Stimulated activated CD4-positive, alpha-beta T cell treated with anti-CD3 and anti-CD28 coated beads, Interleukin-12 subunit alpha, Interleukin-12 subunit beta, amount 100 ng/mL, for 4 hours (primary cell): Measurements from ENCODE around the gene FBXW5.

Experiments used
- DNase-seq: peaks from one replicate; pipeline ENCODE4 v3.0.0-alpha.2; 2020

Gene FBXW5

DNA sequence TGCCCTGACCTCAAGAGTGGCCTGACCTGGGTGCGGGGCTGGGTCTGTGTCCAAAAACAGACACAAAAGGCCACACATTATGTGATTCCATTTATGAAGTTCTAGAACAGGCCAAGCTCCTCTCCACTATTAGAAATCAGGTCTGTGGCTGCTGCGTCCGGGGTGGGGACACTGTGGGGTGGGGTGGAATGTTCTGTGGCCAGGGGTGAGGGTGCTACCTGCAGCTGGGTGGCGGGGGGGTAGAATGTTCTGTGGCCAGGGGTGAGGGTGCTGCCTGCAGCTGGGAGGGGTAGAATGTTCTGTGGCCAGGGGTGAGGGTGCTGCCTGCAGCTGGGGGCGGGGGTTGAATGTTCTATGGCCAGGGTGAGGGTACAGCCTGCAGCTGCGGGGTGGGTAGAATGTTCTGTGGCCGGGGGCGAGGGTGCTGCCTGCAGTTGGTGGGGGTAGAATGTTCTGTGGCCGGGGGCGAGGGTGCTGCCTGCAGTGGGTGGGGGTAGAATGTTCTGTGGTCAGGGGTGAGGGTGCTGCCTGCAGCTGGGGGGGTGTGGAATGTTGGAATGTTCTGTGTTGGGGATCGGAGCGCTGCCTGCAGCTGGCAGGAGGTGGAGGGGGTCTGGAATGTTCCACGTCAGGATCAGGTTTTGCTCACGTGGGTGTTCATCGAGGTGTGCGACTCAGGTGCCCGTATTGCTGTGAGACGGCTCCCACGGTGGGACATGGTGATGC lies 15.8 kb upstream of the FBXW5 start:
- DNase-seq: no peak

DNA sequence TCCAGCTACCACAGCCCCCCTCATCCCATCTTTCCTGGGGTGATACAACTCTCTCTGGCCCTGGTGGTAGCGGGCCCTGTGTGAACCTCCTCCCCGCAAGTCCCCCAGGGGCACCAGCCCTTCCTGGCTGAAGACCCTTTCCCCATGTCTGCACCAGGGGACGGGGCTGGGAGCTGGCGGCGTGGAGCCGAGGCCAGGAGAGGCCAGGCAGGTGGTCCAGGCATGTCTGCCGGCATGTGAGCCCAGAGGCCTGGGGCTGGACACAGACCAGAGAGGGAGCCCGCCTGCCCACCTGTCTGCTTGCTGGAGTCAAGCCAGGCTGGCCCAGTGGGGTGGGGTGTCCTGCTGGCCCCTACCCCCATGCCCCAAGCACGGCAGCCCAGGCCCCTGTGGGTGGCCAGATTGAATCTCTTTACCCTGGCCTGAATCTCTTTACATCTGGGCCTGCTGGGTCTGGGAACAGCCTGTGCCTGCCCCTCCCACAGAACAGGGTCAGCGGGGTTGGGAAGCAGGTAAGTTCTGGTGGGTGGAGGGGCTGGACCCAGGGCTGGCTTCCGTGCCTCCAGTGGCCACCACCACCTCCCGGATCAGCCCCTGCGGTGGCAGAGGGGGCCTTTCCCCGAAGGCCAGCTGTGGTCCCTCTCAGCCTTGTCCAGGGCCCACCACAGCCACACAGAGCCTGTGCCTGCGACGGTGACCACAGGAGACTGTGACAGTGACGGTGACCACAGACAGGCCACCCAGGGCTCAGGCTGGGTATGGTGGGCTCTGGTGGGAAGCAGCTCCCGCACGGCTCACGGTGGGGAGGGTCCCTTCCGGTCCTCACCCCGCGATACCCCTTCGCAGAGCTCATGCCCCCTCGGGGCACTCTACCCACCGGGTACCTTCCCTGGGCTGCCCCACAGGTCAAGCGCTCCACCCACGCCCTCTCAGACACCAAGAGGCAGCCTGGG lies 14.6 kb upstream of the FBXW5 start:
- no peak for DNase-seq

DNA sequence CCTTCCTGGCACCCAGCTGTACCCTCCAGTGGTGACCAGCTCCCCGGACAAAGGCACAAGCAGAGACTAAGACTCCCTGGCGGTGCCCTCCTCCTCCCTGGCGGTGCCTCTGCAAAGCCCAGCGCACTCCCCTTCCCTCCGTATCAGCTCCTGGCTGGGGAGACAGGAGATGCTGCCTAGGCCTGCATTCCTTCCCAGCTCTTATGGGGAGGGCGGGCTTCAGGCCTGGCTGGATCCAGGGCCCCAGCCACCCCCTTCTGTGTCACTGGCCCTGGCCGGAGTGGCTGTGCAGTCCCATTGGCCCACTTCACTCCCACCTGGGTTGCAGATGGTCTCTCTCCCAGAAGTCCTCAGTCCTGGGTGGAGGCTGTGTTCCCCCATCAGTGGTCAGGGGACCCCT lies 13.9 kb upstream of the FBXW5 start:
- DNase-seq: no peak

DNA sequence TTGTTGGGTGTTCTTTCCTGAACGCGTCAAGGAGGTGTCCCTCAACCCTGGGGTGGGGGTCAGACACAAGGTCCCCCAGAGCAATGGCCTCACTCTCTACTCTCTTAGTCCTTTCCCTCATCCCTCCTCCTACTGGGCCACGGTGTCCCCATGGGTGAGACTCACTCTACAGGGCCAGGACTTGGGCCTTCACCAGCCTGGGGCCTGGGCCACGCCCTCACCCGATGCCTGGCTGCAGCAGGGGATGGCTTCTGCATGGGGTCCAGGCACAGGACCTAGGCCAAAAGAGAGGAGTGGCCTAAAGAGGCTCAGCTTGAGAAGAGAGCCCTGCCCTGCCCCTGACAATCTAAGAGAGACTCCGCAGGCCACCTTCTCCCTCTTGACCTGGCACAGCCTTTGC lies 13.4 kb upstream of the FBXW5 start:
- DNase-seq: no peak

DNA sequence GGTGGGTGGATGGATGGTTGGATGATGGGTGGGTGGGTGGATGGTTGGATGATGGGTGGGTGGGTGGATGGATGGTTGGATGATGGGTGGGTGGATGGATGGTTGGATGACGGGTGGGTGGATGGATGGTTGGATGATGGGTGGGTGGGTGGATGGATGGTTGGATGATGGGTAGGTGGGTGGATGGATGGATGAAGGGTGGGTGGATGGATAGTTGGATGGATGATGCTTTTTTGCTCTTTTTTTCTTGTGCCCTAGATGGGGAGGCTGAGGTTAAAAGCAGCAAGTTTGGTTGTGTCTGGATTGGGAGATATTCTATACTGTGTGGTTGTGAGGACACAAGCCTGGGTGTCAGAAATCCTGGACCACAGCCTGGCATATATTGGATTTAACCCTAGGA lies 12.9 kb upstream of the FBXW5 start:
- no peak for DNase-seq

DNA sequence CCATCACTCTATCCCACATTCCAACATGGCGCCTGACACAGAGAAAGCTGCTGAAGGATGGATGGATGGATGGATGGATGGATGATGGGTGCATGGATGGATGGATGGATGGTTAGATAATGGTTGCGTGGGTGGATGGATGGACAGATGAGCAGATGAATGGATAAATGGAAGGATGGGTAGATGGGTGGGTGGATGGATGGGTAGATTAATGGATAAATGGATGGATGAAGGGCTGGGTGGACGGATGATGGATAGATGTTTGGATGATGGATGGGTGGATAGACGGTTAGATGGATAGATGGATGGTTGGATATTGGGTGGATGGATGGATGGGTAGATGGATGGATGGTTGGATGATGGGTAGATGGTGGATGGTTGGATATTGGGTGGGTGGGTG lies 12.1 kb upstream of the FBXW5 start:
- no peak for DNase-seq

DNA sequence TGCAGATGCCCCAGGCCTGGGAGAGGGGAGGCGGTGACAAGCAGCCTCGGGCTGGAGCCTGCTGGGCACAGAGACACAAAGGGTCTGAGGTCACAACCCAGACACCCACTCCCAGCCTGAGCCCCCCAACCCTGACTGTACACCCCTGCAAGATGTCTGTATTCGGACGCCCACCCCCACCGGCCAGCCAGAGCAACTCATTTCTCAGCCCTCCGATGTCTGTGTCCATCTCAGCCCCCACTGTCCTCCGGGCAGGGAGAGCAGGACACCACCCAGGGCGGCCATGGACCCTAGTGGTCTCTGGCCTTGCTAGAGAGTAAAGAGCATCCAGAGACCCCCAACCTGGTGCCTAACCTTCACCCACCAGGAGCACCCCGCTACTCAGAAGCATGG lies 11.4 kb upstream of the FBXW5 start:
- no peak for DNase-seq

DNA sequence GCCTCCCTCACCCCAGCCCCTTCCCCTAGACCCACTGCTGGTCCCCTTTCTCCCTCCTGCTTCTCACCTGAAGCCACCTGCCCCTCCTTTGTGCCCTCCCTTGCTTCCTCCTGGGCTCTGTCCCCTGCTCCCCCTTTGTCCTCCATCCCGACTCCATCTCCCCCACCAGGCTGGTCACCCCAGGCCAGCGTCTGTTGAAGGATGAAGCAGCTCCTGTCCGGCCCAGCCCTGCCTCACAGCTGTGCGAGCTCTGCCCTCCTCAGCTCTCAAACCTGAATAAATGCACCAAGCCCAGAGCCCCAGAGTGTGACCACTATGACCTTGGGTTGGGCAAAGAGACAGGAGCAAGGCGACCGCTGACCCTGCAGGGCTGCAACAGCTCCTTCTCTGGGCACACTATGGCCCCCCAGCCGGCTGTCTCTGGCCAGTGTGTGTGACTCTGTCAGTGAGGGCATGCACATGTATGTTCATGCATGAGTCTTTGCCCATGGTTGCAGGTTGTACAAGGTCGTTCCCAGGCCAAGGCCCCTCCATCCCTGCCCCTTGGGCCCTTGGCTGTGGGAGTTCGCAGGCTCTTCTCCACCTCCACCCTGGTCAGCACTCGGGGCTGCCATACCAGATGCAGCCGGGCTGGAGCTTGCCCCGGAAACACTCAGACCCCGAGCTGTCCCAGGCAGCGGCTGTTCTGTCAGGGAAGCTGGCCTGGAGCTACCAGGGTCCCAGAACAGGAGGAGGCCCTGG lies 10.8 kb upstream of the FBXW5 start:
- no peak for DNase-seq

DNA sequence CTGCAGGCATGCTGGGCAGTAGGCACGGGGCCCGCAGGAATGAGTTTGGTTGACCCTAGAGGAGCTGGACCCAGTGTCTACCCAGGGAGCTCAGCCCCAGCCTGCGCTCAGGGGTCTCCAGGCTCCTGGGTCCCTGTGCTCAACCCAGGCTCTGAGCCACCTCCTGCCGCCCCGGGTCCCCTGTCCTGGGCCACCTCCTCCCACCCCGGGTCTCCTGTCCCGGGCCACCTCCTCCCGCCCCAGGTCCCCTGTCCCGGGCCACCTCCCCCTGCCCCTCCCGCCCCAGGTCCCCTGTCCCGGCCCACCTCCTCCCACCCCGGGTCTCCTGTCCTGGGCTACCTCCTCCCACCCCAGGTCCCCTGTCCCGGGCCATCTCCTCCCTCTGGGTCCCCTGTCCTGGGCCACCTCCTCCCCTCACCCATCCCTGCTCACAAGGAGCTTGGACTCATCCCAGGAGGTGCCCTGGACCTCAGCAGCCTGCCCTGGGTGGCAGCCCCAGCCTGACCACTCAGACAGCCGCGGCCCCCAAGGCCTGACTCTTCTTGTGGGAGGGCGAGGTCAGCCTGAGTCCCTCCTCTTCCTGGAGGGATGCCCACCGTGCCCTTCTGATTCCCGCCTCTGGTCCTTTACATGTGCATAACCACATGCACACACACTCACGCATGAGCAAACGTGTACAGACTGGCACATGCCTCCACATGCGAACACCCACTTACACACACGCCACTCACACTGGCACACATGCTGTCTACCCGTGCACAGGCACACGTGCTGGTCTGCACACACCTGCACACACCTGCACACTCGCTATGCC lies 9.9 kb upstream of the FBXW5 start:
- DNase-seq: no peak

DNA sequence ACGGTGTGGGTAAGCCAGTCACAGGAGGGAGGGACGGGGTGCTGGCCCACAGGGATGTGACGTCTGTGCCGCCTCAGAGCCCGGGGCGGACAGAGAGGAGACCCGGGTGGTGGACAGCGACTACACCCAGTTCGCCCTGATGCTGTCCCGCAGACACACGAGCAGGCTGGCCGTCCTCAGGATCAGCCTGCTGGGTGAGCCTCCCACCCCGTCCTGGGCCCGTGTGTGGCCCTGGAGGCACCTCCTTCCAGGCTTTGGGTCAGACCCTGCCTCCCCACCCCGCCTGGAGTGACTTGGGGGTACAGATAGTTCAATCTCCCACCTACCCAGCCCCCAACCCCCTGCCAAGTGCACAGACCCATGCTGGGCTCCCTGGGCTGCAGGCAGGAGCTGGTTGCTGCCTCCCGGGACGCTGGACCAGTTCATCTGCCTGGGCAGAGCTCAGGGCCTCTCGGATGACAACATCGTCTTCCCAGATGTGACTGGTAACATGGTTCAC lies 9.3 kb upstream of the FBXW5 start:
- no peak for DNase-seq

DNA sequence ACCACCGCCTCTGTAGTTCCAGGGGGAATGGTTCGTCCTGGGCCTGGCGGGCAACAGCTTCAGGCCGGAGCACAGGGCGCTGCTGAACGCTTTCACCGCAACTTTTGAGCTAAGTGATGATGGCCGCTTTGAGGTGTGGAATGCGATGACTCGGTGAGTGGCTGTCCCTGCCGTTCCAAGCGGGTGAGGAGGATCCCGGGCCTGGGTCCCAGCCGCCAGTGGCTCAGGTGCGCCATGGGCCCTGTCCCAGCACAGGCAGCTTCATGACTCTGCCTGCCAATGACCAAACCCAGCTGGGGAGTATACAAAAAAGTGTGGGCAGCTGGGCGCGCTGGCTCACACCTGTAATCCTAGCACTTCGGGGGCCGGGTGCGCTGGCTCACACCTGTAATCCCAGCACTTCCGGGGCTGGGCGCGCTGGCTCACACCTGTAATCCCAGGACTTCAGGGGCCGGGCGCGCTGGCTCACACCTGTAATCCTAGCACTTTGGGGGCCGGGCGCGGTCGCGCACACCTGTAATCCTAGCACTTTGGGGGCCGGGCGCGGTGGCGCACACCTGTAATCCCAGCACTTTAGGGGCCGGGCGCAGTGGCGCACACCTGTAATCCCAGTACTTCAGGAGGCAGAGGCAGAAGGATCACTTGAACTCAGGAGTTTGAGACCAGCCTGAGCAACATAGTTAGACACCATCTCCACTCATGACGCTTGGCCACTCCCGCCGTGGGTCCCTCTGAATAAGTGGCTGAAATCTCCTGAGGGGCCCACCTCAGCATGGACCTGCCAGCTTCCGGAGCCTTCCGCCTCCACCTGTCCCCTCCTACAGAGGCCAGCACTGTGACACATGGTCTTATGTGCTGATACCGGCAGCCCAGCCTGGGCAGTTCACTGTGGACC lies 8.6 kb upstream of the FBXW5 start:
- DNase-seq: no peak

DNA sequence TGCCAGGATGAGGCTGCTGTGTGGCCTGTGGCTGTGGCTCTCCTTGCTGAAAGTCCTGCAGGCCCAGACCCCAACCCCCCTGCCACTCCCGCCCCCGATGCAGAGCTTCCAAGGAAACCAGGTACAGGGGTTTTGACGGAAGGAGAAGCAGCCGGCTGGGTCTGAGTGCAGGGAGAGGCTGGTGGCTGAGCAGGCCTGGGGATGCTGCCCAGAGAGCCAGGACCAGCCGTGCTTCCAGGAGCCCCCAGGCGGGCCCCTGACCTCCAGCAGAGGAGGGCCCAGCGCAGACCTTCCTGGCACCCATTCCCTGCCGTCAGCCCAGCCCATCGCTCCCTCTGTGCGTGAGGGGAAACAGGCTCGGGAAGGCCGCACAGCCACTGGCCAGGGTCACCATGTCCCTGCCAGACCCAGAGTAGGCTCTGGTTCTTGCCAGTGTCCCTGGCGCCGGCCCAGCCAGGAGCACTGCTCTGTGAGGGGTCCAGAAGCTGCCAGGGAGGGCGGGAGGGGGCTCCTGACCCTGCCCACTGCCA lies 7.8 kb upstream of the FBXW5 start:
- DNase-seq: no peak

DNA sequence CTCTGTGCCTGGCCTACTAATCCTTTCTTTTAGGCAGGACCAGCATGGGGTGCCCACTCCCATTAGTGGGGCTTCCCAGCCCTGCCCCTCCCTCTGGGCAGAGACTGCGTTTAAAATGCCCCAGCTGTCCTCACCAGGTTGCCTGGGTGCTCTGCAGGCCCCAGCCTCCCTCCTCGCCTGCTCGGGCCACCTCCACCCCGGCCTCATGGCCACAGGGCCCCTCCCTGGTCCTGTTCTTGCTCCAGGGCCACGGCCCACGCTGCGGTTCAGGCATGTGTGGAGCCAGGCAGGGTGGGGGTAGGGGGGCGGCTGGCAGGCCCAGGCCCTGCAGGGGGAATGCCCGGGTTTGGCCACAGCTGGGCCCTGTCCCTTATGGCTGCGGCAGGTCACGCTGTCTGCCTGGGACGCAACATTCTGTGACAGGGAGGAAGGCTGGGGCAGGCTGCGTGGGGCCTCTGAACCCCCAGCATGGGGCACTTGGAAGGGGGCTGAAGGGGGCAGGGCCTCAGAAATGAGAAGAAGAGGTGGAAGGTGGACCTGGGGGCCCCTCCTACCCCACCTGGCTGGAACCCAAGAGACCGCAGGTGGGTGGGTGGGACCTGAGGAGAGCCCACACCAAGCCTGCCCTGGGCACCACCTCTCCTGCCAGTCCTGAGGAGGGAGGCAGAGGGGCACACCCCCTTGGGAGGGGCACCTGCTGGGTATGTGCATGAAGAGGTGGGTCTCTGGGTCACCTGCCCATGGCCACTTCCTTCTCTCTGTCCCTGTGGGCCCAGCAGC lies 7.2 kb upstream of the FBXW5 start, which contains the start of gene LCN12:
TSS of gene LCN12 (plus strand) at position 733 of the 780 bp plus-strand sequence. CDS start 55 bp downstream, outside the sequence.
- DNase-seq: no peak

DNA sequence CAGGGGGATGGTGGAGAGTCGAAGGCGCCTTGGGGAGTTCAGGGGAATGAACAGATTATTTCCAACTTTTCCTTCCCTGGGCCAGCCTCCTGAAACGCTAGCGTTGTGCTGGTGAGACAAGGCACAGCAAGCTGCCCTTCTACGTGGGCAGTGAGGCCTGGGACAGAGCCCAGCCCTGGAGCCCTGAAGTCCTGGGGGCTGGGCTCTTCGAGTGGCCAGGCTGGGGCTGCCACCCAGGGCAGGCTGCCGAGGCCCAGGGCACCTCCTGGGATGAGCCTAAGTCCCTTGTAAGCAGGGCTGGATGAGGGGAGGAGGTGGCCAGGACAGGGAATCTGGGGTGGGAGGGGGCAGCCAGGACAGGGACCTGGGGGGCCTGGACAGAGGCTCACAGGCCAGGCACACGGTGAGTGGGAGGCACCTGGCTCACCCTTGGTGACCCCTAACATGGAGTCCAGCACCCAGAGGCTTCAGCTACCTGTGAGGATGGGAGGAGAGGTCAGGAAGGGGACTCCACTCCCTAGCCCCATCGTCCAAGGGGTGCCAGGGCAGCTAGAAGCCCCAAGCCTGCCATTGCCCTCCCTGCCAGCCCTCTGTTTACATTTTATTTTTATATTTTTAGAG lies 6.2 kb upstream of the FBXW5 start:
- DNase-seq: no peak

DNA sequence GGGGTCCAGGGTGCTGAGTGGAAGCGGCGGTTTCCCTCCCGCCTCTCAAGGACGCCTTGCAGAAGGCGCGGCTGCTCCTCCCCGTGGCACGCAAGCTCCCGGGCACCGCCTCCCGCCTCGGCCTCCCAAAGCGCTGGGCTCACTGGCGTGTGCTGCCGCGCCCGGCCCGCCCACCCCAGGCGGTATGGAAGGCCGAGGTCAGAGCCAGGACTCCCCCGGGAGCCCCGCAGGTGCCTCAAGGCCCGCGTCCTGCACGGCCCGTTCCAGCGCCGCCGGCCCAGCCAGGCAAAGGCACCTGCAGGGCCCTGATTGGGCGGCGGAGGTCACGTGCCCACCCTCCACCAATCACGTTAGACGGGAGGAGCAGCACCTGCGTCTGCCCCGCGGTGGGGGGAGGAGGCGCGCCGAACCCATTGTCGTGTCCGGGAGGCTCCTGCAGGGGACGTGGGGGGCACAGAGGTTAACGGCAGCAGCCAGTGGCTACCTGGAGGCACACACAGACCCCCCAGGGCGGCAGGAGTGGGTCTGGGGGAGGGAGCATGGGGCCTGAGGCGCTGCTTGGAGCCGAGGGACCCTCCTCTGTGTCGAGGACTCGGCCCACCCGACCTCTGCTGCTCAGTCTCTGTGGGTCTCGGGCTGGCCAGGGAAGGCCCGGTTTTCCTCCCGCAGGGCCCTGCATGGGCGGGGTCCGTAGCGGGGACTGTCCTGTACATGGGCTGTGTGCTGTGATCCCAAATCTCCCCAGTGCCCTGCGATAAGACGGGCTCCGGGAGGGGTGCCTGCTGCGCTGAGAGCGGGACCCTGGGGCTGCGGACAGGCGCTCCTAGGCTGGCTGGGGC lies 5.5 kb upstream of the FBXW5 start:
- peak; percentile 97 for DNase-seq

DNA sequence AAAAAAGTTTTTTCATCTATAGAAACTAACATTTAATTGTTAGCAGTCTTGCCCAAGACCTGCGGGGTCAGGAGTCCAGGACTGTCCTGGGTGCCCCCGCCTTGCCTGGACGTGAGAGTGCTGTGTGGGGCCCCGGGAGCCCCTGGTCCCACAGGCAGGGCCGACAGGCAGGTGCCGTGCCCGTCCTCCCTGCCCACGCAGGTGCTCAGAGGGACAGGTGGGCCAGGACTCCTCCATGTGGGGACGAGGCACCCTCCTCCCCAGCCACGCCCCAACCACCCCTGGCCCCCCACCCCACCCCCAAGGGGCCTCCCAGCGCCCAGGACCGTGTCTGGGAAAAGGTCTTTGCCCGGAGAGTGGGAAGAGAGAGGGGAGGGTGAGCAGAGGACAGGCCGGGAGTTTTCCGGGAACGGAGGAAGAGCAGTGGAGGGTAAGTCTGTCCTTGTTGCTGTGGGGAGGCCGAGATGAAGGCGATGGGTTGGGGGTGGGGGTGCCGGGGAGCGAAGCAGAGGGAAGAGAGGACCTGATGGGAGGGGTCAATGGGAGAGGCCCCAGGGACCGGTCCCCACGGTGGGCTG lies 4.8 kb upstream of the FBXW5 start:
- DNase-seq: no peak

DNA sequence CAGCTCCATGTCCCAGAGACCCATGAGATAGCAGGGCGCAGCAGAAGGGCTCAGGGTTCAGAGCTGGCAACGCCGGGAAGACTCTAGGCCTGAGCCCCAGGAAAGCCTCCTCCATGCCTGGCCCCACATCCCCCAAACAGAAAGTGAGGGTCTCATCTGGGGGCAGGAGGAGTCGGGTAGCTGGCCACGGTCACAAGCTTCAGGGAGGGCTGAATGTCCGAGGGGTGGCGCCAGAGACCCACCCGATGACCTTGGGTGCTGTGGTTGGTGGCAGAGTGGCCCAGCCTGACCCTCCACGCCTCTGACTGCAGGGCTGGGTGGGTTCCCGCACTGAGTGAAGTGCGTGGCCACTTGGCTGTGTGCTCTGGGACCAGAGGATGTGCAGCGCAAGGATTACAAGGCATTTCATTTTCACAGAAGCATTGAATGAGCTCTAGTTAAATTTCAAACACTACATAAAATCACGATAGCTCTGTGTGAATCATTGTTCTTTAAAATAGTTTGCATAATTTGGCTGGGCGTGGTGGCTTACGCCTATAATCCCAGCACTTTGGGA lies 3.5 kb upstream of the FBXW5 start:
- DNase-seq: no peak
